Activated CD4-positive, alpha-beta memory T cell treated with anti-CD3 and anti-CD28 coated beads for 36 hours (primary cell): ENCODE results near the gene P2RX5. TPM values are rescaled to one million over a fixed set of nuclear protein-coding genes. Genes with fewer than 3 reads are reported as not detected.
"Not testable (repeated sequence)": the region's sequence is repeated elsewhere in the genome, so short reads cannot be mapped to it uniquely, and the experiment has no call there.

Source experiments
- CTCF ChIA-PET: fragments of 350-600 bp; sonication (Branson Sonifier 250); formaldehyde crosslinking; loops from one replicate; lab custom pipeline; 2021; ENCODE audit warnings: antibody characterized with exemption, inconsistent platforms; lab: Charles Lee
- POLR2A ChIA-PET: fragments of 350-600 bp; sonication (Branson Sonifier 250); formaldehyde crosslinking; loops from one replicate; lab custom pipeline; 2021; ENCODE audit warnings: antibody characterized with exemption; lab: Charles Lee
- DNase-seq: peaks from one replicate; pipeline ENCODE4 v3.0.0-alpha.2; 2020
- H3K27ac Mint-ChIP-seq: one replicate; pipeline ENCODE4 v1.8.0; 2021; ENCODE audit warnings: mixed read lengths
- H3K27me3 Mint-ChIP-seq: one replicate; pipeline ENCODE4 v1.8.0; 2021; ENCODE audit warnings: mixed read lengths
- H3K36me3 Mint-ChIP-seq: one replicate; pipeline ENCODE4 v1.8.0; 2021; ENCODE audit warnings: mixed read lengths
- H3K4me1 Mint-ChIP-seq: one replicate; pipeline ENCODE4 v1.8.0; 2021; ENCODE audit warnings: low read depth, mixed read lengths
- H3K4me3 Mint-ChIP-seq: one replicate; pipeline ENCODE4 v1.8.0; 2021; ENCODE audit warnings: mild to moderate bottlenecking, mixed read lengths
- H3K9me3 Mint-ChIP-seq: one replicate; pipeline ENCODE4 v1.8.0; 2021; ENCODE audit warnings: mixed read lengths
- intact Hi-C: fragments of 100-400 bp; cut with micrococcal nuclease; formaldehyde crosslinking; loops from one replicate; pipeline ENCODE4 v1.15.1; 2023
- total RNA-seq, 2 experiments: library from RNA; stranded (reverse); gene quantifications; one replicate each; pipeline ENCODE4 v1.2.3, GENCODE V29; 2021

Gene P2RX5, protein sequence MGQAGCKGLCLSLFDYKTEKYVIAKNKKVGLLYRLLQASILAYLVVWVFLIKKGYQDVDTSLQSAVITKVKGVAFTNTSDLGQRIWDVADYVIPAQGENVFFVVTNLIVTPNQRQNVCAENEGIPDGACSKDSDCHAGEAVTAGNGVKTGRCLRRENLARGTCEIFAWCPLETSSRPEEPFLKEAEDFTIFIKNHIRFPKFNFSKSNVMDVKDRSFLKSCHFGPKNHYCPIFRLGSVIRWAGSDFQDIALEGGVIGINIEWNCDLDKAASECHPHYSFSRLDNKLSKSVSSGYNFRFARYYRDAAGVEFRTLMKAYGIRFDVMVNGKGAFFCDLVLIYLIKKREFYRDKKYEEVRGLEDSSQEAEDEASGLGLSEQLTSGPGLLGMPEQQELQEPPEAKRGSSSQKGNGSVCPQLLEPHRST
- total RNA-seq, result 10 to 100 TPM; 37.6 to 43.2 TPM

- Mint-ChIP-seq H3K4me1 (peaks cover 20% of the 10 kb centered on the region), H3K9me3 (peaks cover 8% of the 10 kb centered on the region), H3K4me3 (peak within 1 kb of the TSS; percentile 87), H3K27me3 (no peaks in the 10 kb centered on the region), H3K36me3 (peaks cover 3% of the 10 kb centered on the region), H3K27ac (peak within 1 kb of the TSS; percentile 76)
- intact Hi-C loops, result loop anchor here (1.0 kb wide), 1 partner anchor 15 kb away; no protein-coding TSS in a partner anchor
- ChIA-PET CTCF (interaction anchor here (0.6 to 3.4 kb wide), 7 partner anchors 13 to 150 kb away, joined by 3 to 23 read pairs (median 5); partner anchors contain the start of gene NCBP3), POLR2A (interaction anchor here (1.1 to 4.3 kb wide), 4 partner anchors 9 to 65 kb away, joined by 3 to 24 read pairs (median 8); partner anchors contain the start of gene HASPIN)
- DNase-seq, result peak; percentile 56
Observed at GRCh38 chr17:3695723-3696411, at the start of gene P2RX5. Gene P2RX5 (minus strand): TSS chr17:3696155. CDS start chr17:3696005, 150 bp downstream.

GRCh38 chr17:3745071-3745470 lies 49.1 kb upstream of the P2RX5 start:
- H3K27me3 Mint-ChIP-seq, result no peaks in the 10 kb centered on the region
- DNase-seq, result no peak
- intact Hi-C loops, result no loop called here
- H3K27ac Mint-ChIP-seq, result no peak overlapping the region
- H3K4me3 Mint-ChIP-seq, result no peak overlapping the region
- no peaks in the 10 kb centered on the region for H3K9me3 Mint-ChIP-seq
- H3K36me3 Mint-ChIP-seq, result no peaks in the 10 kb centered on the region
- CTCF ChIA-PET, result interaction anchor here (1.6 kb wide), 1 partner anchor 82 kb away, joined by 3 read pairs; no protein-coding TSS in a partner anchor
- H3K4me1 Mint-ChIP-seq, result peaks cover 19% of the 10 kb centered on the region
- POLR2A ChIA-PET, result no interaction called here

DNA sequence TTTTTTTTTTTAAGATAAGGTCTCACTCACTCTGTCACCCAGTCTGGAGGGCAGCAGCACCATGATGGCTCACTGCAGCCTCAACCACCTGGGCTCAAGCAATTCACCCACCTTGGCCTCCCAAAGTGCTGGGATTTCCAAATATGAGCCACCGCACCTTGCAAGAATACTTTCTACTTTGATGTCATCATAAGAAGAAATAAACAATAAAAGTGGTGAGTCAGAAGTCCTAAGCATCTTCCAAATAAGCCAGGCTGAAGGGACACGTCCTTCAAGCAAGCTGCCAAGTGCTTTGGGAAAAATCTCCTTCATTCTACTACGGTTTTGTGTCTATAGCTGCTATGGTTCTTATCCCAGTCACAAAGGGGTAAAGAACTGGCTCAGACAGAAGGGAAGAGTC lies 48.1 kb upstream of the P2RX5 start:
- no peak overlapping the region for H3K4me3 Mint-ChIP-seq
- intact Hi-C loops, result no loop called here
- CTCF ChIA-PET, result interaction anchor here (0.6 to 1.6 kb wide), 2 partner anchors 76 to 84 kb away, joined by 3 read pairs; no protein-coding TSS in a partner anchor

DNA sequence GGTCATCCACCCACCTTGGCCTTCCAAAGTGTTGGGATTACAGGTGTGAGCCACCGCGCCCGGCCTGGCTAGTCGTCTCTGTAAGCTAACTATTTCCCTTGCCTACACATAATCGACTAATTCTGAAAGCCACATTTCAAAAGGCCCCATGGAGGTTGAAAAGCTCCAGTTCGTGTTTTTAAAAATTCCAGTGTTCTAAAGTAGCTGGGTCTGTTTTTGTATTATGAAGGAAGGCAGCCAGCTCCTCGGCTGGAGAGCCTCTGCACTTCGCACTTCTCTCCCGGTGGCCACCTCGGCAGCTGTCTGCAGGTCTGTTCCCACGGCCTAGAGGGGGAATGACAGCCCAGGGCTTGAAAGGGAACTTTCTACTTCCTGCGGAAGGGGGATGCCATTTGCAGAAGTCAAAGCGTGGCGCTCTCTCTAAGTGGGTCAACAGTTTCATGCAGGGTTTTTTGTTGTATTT lies 44.7 kb upstream of the P2RX5 start:
- peak overlapping the region; percentile 85 for H3K27ac Mint-ChIP-seq
- H3K36me3 Mint-ChIP-seq, result no peaks in the 10 kb centered on the region
- CTCF ChIA-PET, result interaction anchor here (0.7 to 9.5 kb wide), 12 partner anchors 8 to 263 kb away, joined by 3 to 402 read pairs (median 6); partner anchors contain the start of genes HASPIN and NCBP3
- no peaks in the 10 kb centered on the region for H3K9me3 Mint-ChIP-seq
- peak; percentile 62 for DNase-seq
- POLR2A ChIA-PET, result interaction anchor here (0.9 to 3.4 kb wide), 3 partner anchors 10 to 23 kb away, joined by 3 to 16 read pairs (median 3); no protein-coding TSS in a partner anchor
- intact Hi-C loops, result no loop called here
- H3K27me3 Mint-ChIP-seq, result no peaks in the 10 kb centered on the region
- H3K4me1 Mint-ChIP-seq, result peaks cover 32% of the 10 kb centered on the region
- peak overlapping the region; percentile 51 for H3K4me3 Mint-ChIP-seq

More for the DNA sequence above, 48.1 kb upstream of the P2RX5 start:
- DNase-seq, result no peak
- H3K36me3 Mint-ChIP-seq, result no peaks in the 10 kb centered on the region
- peaks cover 24% of the 10 kb centered on the region for H3K4me1 Mint-ChIP-seq
- no peaks in the 10 kb centered on the region for H3K9me3 Mint-ChIP-seq
- POLR2A ChIA-PET, result no interaction called here
- H3K27me3 Mint-ChIP-seq, result no peaks in the 10 kb centered on the region
- no peak overlapping the region for H3K27ac Mint-ChIP-seq

DNA sequence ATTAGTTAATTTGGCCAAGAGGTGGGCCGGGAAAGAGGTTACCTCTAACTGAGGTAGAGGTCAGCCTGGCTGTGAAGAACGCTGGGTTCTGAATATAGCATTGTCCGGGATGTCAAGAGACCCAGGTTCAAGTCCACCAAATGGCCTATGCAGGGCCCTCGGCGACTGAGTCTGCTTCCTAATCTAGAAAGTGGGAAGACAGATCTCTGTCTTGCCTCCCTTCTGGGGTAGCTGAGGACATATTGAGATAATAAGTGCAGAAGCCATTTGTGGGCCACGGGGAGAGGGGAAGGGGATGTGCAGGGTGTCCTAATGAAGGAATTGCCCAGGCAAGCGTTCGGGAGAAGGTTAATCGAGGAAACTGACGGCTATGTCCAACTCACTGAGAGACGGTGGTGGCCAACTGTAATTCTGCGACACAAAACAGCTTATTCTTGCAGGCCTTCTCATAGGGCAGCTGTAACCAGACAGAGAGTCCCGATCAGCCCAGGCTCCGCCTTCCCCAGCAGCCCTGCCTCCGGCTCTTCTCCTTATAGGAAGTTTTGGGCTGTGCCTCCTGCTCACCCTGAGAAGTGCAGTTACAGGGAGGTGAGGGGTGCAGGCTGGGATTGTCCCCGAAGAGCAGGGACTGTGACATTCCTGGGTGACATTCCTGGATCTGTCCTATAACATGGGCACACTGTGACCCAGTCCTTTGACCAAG lies 43.6 kb upstream of the P2RX5 start:
- POLR2A ChIA-PET, result interaction anchor here (1.0 to 3.4 kb wide), 6 partner anchors 8 to 106 kb away, joined by 3 to 18 read pairs (median 6); partner anchors contain the start of genes HASPIN and NCBP3
- no peaks in the 10 kb centered on the region for H3K9me3 Mint-ChIP-seq
- intact Hi-C loops, result loop anchor here (2.0 to 10.0 kb wide), 6 partner anchors 17 to 265 kb away; partner anchors contain the start of genes HASPIN and NCBP3

GRCh38 chr17:3738562-3739295 lies 42.8 kb upstream of the P2RX5 start:
- Mint-ChIP-seq H3K4me1 (peaks cover 32% of the 10 kb centered on the region), H3K27ac (peak overlapping the region; percentile 26), H3K9me3 (no peaks in the 10 kb centered on the region), H3K4me3 (no peak overlapping the region), H3K27me3 (no peaks in the 10 kb centered on the region), H3K36me3 (no peaks in the 10 kb centered on the region)
- CTCF ChIA-PET, result interaction anchor here (0.7 to 9.5 kb wide), 32 partner anchors 8 to 287 kb away, joined by 3 to 402 read pairs (median 11); partner anchors contain the start of genes HASPIN, NCBP3 and P2RX5
- POLR2A ChIA-PET, result interaction anchor here (1.0 to 3.4 kb wide), 6 partner anchors 9 to 107 kb away, joined by 3 to 18 read pairs (median 6); partner anchors contain the start of genes HASPIN and NCBP3
- peak; percentile 87 for DNase-seq
- intact Hi-C loops, result loop anchor here (1.0 to 10.0 kb wide), 7 partner anchors 16 to 266 kb away; partner anchors contain the start of genes HASPIN and NCBP3

More for the DNA sequence above, 43.6 kb upstream of the P2RX5 start:
- Mint-ChIP-seq H3K4me3 (no peak overlapping the region), H3K4me1 (peaks cover 32% of the 10 kb centered on the region), H3K36me3 (no peaks in the 10 kb centered on the region), H3K27ac (no peak overlapping the region), H3K27me3 (no peaks in the 10 kb centered on the region)
- DNase-seq, result no peak
- CTCF ChIA-PET, result interaction anchor here (0.6 to 9.5 kb wide), 20 partner anchors 9 to 1083 kb away, joined by 3 to 402 read pairs (median 6); partner anchors contain the start of genes HASPIN, NCBP3 and P2RX5

GRCh38 chr17:3735515-3735914 lies 39.6 kb upstream of the P2RX5 start:
- ChIA-PET POLR2A (no interaction called here), CTCF (interaction anchor here (0.6 to 9.5 kb wide), 8 partner anchors 9 to 109 kb away, joined by 3 to 402 read pairs (median 32); partner anchors contain the start of genes HASPIN and NCBP3)
- no peaks in the 10 kb centered on the region for H3K27me3 Mint-ChIP-seq
- H3K4me3 Mint-ChIP-seq, result no peak overlapping the region
- intact Hi-C loops, result loop anchor here (5.0 to 10.0 kb wide), 4 partner anchors 53 to 269 kb away; partner anchors contain the start of gene NCBP3
- peaks cover 28% of the 10 kb centered on the region for H3K4me1 Mint-ChIP-seq
- DNase-seq, result no peak
- no peak overlapping the region for H3K27ac Mint-ChIP-seq
- H3K9me3 Mint-ChIP-seq, result no peaks in the 10 kb centered on the region
- no peaks in the 10 kb centered on the region for H3K36me3 Mint-ChIP-seq

DNA sequence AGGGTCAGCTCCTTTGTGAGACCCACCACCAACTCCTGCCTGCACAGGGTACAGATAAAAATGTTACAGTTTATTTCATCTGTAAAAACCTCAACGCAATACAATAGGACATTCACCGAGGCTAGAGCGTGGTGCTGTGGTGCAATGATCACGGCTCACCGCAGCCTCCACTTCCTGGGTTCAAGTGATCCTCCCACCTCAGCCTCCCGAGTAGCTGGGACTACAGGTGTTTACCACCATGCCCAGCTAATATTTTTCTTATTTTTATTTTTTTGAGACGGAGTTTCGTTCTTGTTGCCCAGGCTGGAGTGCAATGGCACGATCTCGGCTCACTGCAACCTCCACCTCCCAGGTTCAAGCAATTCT lies 38.9 kb upstream of the P2RX5 start:
- DNase-seq, H3K4me3 Mint-ChIP-seq, H3K9me3 Mint-ChIP-seq, H3K27me3 Mint-ChIP-seq, H3K27ac Mint-ChIP-seq, H3K36me3 Mint-ChIP-seq, POLR2A ChIA-PET: not testable (repeated sequence)
- peaks cover 23% of the 10 kb centered on the region for H3K4me1 Mint-ChIP-seq
- intact Hi-C loops, result loop anchor here (5.0 to 10.0 kb wide), 4 partner anchors 53 to 270 kb away; partner anchors contain the start of gene NCBP3
- CTCF ChIA-PET, result interaction anchor here (1.2 to 9.5 kb wide), 7 partner anchors 9 to 110 kb away, joined by 3 to 402 read pairs (median 33); partner anchors contain the start of genes HASPIN and NCBP3

GRCh38 chr17:3732210-3732621 lies 36.3 kb upstream of the P2RX5 start:
- Mint-ChIP-seq H3K36me3 (peaks cover 10% of the 10 kb centered on the region), H3K4me1 (no peaks in the 10 kb centered on the region), H3K27ac (no peak overlapping the region), H3K9me3 (no peaks in the 10 kb centered on the region), H3K27me3 (no peaks in the 10 kb centered on the region), H3K4me3 (no peak overlapping the region)
- intact Hi-C loops, result loop anchor here (10.0 kb wide), 1 partner anchor 273 kb away; no protein-coding TSS in a partner anchor
- POLR2A ChIA-PET, result no interaction called here
- CTCF ChIA-PET, result interaction anchor here (1.4 to 9.5 kb wide), 3 partner anchors 50 to 94 kb away, joined by 4 to 402 read pairs (median 5); no protein-coding TSS in a partner anchor
- DNase-seq, result no peak

DNA sequence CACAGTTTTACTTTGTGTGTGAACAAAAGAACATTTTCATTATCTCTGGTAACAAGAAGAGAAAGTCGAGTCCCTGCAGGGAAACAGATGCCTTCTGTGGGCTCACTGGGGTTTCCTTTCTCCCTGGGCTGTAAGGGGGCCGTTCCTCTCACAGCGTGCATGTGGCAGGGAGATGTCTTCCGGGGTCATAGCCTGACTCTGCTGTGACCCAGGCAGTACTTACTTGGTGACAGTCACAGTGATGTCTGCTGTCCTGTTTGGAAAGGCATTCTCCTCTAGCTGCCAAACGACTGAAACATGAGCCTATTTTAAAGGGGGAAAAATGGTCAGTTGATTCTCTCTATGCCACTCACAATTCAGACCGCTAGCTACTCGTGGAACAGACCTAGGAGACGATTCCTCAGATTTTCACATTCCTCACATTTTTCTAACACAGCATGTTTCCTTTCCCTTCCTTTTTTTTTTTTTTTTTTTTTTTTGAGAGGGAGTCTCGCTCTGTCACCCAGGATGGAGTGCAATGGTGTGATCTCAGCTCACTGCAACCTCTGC lies 35.0 kb upstream of the P2RX5 start:
- CTCF ChIA-PET, result interaction anchor here (1.4 to 4.8 kb wide), 2 partner anchors 48 to 95 kb away, joined by 4 to 20 read pairs; no protein-coding TSS in a partner anchor
- Mint-ChIP-seq H3K36me3 (peaks cover 18% of the 10 kb centered on the region), H3K9me3 (no peaks in the 10 kb centered on the region), H3K27ac (no peak overlapping the region), H3K27me3 (no peaks in the 10 kb centered on the region), H3K4me1 (peaks cover 7% of the 10 kb centered on the region), H3K4me3 (no peak overlapping the region)
- POLR2A ChIA-PET, result no interaction called here
- no peak for DNase-seq
- intact Hi-C loops, result loop anchor here (10.0 kb wide), 1 partner anchor 274 kb away; no protein-coding TSS in a partner anchor
